GM06990 (cell line): Measurements from ENCODE around the gene PPM1F.

Experiments
- DNase-seq: peaks from one replicate; pipeline ENCODE4 v3.0.0-alpha.2; 2011; ENCODE audit not compliant: insufficient read length; ENCODE audit errors: extremely low read depth
- H3K27me3 ChIP-seq: replicated peaks from 2 replicates; pipeline ENCODE4 v1.6.0; 2011; ENCODE audit warnings: low read length; ENCODE audit not compliant: control insufficient read depth, insufficient read depth
- H3K36me3 ChIP-seq: 2 replicates; pipeline ENCODE4 v1.5.1; 2011; ENCODE audit warnings: low read length; ENCODE audit not compliant: control insufficient read depth, insufficient read depth
- H3K4me3 ChIP-seq: replicated peaks from 2 replicates; pipeline ENCODE4 v1.5.1; 2011; ENCODE audit warnings: low read depth, mild to moderate bottlenecking, control low read depth, low read length
- TF ChIP-seq, protein P1 (sequence below): IDR thresholded peaks from 2 replicates; pipeline ENCODE4 v1.5.1; 2011; ENCODE audit warnings: low read length, control low read depth, mild to moderate bottlenecking, inconsistent platforms; ENCODE audit not compliant: insufficient read depth, poor library complexity, severe bottlenecking

PPM1F gene, protein sequence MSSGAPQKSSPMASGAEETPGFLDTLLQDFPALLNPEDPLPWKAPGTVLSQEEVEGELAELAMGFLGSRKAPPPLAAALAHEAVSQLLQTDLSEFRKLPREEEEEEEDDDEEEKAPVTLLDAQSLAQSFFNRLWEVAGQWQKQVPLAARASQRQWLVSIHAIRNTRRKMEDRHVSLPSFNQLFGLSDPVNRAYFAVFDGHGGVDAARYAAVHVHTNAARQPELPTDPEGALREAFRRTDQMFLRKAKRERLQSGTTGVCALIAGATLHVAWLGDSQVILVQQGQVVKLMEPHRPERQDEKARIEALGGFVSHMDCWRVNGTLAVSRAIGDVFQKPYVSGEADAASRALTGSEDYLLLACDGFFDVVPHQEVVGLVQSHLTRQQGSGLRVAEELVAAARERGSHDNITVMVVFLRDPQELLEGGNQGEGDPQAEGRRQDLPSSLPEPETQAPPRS

DNA sequence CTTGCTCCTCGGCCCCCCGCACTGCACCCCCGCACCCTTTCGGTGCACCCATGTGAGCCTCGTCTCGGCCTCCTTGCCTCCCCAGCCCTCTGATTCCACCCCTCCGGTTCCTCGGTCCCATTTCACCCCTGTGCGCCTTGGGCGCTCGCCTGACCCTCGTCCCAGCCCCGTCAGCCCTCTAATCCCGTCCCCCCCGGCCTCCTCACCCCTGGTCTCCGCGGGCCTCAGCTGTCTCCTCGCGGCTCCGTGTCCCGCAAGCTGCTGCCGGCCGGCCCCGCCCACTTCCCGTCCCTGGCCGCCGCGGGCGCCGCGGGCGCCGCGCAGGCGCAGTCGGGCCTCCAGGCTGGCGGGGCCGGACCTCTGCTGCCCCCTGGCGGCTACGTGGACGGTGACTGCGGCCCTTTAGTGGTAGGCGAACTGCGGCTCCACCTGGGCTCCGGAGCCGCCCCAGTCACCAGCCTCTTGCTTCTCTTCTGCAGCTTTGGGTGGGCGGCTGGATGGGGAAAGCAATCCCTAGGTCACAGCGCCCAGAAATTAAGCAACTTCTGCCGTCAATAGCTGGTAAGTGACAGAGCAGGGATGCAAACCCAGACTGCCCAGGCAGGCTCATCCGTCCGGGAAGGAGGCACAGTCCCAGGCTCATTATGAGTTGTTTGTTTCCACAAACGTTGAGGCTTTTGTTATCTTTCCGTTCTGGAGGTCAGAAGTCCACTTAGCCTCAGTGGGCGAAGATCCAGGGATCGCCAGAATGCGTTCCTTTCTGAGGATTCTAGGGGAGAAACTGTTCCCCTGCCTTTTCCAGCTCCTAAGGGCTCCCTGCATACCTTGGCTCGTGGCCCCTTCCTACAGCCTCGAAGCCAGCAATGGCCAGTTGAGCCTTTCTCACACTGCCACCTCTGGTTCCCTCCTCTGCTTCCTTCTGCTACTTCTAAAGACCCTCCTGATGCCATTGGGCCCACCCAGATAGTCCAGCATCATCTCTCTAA is at the start of gene PPM1F:
Gene PPM1F (minus strand): TSS at position 263 of the 986 bp plus-strand sequence. CDS start 6,800 bp downstream, outside the sequence.
- H3K27me3 ChIP-seq: no peaks in the 10 kb centered on the region
- peak within 1 kb of the TSS; percentile 84 for H3K4me3 ChIP-seq
- peak; percentile 87 for DNase-seq
- TF ChIP-seq, protein P1, sequence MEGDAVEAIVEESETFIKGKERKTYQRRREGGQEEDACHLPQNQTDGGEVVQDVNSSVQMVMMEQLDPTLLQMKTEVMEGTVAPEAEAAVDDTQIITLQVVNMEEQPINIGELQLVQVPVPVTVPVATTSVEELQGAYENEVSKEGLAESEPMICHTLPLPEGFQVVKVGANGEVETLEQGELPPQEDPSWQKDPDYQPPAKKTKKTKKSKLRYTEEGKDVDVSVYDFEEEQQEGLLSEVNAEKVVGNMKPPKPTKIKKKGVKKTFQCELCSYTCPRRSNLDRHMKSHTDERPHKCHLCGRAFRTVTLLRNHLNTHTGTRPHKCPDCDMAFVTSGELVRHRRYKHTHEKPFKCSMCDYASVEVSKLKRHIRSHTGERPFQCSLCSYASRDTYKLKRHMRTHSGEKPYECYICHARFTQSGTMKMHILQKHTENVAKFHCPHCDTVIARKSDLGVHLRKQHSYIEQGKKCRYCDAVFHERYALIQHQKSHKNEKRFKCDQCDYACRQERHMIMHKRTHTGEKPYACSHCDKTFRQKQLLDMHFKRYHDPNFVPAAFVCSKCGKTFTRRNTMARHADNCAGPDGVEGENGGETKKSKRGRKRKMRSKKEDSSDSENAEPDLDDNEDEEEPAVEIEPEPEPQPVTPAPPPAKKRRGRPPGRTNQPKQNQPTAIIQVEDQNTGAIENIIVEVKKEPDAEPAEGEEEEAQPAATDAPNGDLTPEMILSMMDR: peak; percentile 68
- H3K36me3 ChIP-seq: no peaks in the 10 kb centered on the region

DNA sequence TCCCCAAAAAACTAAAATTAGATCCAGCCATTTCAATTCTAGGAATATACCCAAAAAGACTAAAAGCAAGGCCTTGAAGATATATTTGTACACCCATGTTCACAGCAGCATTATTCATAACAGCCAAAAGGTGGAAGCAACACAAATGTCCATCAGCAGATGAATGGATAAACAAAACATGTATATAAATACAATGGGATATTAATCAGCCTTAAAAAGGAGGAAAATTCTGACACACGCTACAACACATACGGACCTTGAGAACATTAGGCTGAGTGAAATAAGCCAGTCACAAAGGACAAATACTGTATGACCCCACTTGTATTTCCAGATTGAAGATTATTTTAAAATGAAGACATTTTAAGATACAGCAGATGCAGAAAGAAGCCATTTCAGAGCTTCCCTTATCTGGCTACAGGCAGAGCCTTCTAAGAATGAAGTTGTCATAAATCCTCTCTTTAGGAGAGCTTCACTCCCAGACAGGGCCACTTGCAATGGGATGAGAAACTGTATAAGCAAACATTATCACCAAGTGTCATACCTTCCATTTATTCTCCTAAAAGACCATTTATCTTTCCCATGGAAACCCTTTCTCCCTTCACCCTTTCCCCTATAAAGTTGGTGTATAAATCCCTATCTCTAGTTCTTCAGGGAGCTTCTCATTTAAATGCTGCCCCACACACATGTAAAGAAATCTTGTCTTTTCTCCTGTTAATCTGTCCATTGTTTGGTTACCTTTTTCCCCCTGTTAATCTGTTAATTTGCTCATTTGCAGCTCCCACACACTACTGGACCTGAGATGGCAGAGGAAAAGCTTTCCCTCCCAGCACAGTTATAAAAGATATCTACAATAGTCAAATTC is 49.2 kb upstream of the PPM1F start:
- no peak for DNase-seq
- no peaks in the 10 kb centered on the region for H3K36me3 ChIP-seq
- H3K4me3 ChIP-seq: no peak overlapping the region
- H3K27me3 ChIP-seq: no peaks in the 10 kb centered on the region
- TF ChIP-seq, protein P1: no peak

DNA sequence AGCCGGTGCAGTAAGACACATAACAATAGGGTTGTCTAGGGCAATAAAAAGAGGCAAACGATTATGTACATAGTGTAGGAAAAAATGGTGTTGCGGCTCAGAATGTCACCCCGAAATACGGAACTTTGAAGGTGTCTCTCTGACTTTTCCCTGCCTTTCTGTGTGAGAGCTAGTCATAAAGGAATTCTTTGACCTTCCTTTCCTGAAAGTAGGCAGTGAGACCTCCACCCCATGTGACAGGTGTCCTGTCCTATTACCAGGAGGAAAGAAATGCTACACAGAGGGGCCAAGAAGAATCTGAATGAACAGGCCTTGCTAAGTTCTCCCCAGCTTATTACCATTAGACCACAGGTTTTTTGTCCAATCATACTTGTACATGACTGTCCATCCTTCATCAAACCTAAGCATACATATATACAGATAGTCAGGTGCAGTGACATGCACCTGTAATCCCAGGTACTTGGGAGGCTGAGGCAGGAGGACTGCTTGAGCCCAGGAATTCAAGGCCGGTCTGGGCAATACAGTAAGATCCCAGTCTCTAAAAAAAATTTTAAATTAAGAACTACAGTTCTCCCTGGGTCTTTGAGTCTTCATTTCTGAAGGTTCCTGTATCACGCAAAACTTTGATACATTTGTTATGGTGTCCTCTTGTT is 46.1 kb upstream of the PPM1F start:
- Histone ChIP-seq H3K27me3 (no peaks in the 10 kb centered on the region), H3K4me3 (no peak overlapping the region), H3K36me3 (no peaks in the 10 kb centered on the region)
- TF ChIP-seq, protein P1: no peak
- DNase-seq: no peak

DNA sequence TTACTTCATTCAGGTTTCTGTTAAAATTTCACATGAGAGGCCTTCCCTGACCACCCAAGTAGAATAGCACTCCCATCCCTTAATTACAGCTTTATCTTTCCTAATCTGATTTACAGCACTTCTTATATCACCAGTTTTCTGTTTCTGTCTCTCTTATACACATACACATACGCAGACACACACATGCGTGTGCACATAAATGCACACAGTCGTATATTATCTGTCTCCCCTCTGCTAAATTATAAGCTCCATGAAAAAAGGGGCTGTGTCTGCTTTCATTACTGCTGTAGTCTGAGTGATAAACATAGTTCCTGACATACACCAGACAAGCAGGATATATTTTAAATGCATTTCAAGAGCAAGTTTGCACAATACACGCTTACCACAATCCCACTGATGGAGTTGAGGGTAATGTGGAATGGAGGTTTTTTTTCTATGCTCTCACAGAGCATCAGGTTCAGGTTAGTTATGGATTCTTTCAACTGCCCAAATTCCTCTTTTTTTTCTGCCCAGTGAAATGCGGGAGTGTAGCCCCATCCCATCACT is 43.6 kb upstream of the PPM1F start:
- no peaks in the 10 kb centered on the region for H3K36me3 ChIP-seq

More for the DNA sequence above, 43.6 kb upstream of the PPM1F start:
- H3K27me3 ChIP-seq: no peaks in the 10 kb centered on the region
- DNase-seq: no peak
- no peak overlapping the region for H3K4me3 ChIP-seq
- TF ChIP-seq, protein P1: no peak
